GM21447 (cell line): ENCODE data around the gene CCL7.

Experiments
- ATAC-seq: cut with Tn5 transposase; IDR thresholded peaks from one replicate; pipeline ENCODE4 v1.9.1; 2021; ENCODE audit not compliant: unreplicated experiment

CCL7 gene

GRCh38 chr17:34246446-34246845 lies 23.6 kb upstream of the CCL7 start:
- no peak for ATAC-seq

- no peak for ATAC-seq
Observed at GRCh38 chr17:34246881-34247280, 23.1 kb upstream of the CCL7 start.

GRCh38 chr17:34248511-34249024 lies 21.5 kb upstream of the CCL7 start:
- no peak for ATAC-seq

- no peak for ATAC-seq
Observed at GRCh38 chr17:34249061-34249460, 21.0 kb upstream of the CCL7 start.

GRCh38 chr17:34249478-34249877 lies 20.5 kb upstream of the CCL7 start:
- ATAC-seq: no peak

GRCh38 chr17:34251186-34251585 lies 18.8 kb upstream of the CCL7 start:
- ATAC-seq: no peak

- no peak for ATAC-seq
Observed at GRCh38 chr17:34252095-34252443, 18.0 kb upstream of the CCL7 start.

- no peak for ATAC-seq
Observed at GRCh38 chr17:34252444-34253138, 17.4 kb upstream of the CCL7 start.

- ATAC-seq: no peak
Observed at GRCh38 chr17:34253139-34253525, 16.9 kb upstream of the CCL7 start.

GRCh38 chr17:34254146-34254545 lies 15.9 kb upstream of the CCL7 start:
- ATAC-seq: no peak

GRCh38 chr17:34254651-34255380 lies 15.2 kb upstream of the CCL7 start, which contains the start of gene CCL2:
TSS of gene CCL2 (plus strand) at chr17:34255285. CDS start at chr17:34255350, 65 bp downstream.
- no peak for ATAC-seq

- no peak for ATAC-seq
Observed at GRCh38 chr17:34255381-34255732, 14.7 kb upstream of the CCL7 start.

GRCh38 chr17:34255841-34256240 lies 14.2 kb upstream of the CCL7 start:
- no peak for ATAC-seq

- no peak for ATAC-seq
Observed at GRCh38 chr17:34257299-34257985, 12.6 kb upstream of the CCL7 start.

GRCh38 chr17:34257986-34258326 lies 12.1 kb upstream of the CCL7 start:
- no peak for ATAC-seq

GRCh38 chr17:34259146-34259545 lies 10.9 kb upstream of the CCL7 start:
- no peak for ATAC-seq

GRCh38 chr17:34260861-34261260 lies 9.2 kb upstream of the CCL7 start:
- no peak for ATAC-seq

GRCh38 chr17:34261568-34262337 lies 8.3 kb upstream of the CCL7 start:
- ATAC-seq: no peak

- ATAC-seq: no peak
Observed at GRCh38 chr17:34265711-34266110, 4.3 kb upstream of the CCL7 start.

GRCh38 chr17:34275881-34276280 lies 5.9 kb downstream of the CCL7 start:
- no peak for ATAC-seq

GRCh38 chr17:34276826-34277225 lies 6.8 kb downstream of the CCL7 start:
- ATAC-seq: no peak
